Measurements from ENCODE around the gene KIAA0319L.

KIAA0319L gene

DNA sequence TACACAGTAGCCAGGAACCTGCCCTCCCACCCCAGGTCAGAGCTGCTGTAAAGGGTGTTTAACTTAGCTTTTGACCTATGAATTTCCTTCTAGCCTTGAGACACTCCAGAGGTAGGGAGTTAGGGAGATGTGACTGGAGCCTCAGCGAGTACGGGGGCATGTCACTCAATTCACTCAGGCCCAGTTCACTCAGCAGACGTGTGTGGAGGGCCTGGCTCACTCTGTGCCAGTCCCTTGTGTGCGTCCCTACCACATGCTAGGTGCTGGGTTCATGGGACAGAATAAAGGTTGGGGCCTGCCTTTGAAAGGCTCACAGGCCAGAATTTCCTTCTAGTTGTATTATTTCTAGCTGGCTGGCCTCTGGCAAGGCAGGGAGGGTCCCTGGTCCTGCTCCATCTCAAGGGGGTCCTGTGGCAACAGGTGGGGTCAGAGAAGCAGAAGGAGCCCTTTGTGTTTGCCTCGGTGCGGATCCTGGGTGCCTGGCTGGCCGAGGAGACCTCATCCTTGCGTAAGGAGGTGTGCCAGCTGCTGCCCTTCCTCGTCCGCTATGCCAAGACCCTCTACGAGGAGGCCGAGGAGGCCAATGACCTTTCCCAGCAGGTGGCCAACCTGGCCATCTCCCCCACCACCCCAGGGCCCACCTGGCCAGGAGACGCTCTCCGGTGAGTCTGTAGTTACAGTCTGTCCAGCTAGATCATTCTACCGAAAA lies 4.9 kb upstream of the KIAA0319L start:
- no peak for DNase-seq

DNA sequence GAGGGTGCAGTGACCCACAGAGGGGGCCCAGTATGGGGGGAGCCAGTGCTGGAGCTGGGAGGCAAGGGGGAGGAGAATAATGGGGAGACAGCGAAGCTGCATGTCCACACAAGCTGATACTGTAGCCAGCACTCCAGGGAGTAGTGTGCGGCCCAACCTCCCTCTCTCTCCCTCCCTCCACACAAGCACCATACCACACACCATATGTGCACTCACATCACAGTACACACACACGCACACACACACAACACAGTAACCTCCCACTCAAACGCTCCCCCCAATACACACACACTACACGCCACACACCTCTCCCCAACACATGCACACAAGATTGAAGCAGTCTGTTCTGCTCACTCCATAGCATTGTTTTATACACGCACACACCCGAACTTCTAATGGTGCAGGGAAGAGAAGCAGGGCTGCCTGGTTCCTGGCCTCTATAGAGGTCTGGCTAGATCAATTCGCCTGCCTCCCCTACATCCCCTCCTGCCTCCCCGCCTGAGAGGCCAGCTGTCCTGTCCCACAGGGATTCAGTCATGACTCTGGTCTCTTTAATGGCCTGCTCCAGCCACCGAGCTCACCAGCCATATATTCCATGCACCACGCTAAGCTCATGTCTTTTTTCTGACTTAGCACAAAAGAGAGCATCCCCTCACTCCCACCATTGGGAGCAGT lies 4.2 kb upstream of the KIAA0319L start:
- DNase-seq = no peak

DNA sequence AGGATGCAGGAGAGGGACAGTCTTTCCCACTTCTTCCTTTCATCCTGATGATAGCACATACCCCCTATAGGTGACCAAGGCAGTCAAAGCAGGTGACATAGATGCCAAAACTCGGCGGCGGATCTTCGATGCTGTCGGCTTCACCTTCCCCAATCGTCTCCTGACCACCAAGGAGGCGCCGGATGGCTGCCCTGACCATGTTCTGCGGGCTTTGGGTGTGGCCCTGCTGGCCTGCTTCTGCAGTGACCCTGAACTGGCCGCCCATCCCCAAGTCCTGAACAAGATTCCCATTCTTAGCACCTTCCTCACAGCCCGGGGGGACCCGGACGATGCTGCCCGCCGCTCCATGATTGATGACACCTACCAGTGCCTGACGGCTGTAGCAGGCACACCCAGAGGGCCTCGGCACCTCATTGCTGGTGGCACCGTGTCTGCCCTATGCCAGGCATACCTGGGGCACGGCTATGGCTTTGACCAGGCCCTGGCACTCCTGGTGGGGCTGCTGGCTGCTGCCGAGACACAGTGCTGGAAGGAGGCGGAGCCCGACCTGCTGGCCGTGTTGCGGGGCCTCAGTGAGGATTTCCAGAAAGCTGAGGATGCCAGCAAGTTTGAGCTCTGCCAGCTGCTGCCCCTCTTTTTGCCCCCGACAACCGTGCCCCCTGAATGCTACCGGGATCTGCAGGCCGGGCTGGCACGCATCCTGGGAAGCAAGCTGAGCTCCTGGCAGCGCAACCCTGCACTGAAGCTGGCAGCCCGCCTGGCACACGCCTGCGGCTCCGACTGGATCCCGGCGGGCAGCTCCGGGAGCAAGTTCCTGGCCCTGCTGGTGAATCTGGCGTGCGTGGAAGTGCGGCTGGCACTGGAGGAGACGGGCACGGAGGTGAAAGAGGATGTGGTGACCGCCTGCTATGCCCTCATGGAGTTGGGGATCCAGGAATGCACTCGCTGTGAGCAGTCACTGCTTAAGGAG lies 3.3 kb upstream of the KIAA0319L start:
- no peak for DNase-seq

DNA sequence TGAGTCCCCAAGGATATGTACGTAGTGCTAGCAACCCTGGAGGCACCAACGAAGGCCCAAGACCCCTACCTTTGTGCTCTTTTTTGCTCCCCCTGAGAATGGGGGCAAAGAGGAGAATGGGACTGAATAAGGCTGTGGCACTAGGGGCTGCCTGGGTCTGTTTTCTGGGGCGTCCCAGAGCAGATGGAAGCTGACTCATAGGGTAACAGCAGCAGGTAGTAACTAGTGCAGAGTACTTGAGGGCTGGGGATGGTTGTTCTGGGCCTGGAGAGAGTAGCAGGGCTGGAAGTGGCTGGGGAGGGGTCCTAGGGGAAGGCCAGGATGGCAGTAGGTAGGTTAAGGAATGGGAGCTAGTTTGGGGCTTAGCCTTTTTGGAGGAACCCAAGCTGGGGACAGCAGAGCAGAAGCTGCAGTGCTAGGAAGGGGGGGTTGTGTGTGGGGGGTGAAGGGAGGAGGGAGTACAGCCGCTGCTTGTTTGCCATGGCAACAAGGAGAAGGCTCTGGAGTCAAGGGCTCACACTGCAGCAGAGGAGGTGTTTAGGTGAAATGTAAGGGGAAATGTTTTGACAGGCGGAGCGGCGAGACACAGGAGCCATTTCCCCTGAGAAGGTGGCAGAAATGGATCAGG lies 2.2 kb upstream of the KIAA0319L start:
- DNase-seq = peak; percentile 38

- peak; percentile 38 for DNase-seq
Measured at GRCh38 chr1:35558374-35559316, 1.4 kb upstream of the KIAA0319L start.

DNA sequence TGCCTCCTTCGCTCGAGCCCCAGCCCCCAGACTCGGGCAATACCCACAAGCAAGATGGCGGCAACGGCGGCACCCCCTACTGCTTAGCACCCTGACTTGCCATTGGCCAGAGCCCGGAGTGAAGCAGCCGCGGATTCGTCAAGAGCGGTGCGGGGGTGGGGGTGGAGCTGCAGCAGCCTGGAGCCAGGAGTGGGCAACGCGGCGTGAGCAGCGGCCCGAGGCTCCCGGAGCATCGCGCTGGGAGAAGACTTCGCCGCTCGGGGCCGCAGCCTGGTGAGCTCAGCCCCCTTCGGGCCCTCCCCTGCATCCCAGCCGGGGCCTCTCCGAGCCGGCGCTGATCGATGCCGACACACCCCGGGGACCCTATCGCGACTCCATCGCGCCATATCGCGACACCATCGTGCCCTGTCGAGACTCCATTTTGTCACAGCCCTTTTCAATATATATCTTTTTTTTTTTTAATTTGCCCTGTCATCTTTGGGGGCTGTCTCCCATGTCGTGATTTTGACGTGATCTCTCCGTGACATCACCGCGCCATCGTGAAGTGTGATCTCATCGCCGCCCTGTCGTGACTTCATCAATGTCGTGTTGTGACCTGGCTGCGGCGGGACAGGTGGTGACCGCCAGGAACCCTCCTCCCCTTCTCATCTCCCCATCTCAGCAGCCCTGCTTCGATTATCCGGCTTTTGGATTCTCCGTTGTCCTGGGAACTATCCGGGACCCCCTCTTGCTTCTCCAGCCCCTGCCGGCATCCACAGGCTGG lies 589 bp upstream of the KIAA0319L start, which contains the start of gene NCDN:
Gene NCDN (plus strand): TSS at position 189 of the 763 bp plus-strand sequence. CDS start 392 bp downstream, at position 581.
- DNase-seq = peak; percentile 95

DNA sequence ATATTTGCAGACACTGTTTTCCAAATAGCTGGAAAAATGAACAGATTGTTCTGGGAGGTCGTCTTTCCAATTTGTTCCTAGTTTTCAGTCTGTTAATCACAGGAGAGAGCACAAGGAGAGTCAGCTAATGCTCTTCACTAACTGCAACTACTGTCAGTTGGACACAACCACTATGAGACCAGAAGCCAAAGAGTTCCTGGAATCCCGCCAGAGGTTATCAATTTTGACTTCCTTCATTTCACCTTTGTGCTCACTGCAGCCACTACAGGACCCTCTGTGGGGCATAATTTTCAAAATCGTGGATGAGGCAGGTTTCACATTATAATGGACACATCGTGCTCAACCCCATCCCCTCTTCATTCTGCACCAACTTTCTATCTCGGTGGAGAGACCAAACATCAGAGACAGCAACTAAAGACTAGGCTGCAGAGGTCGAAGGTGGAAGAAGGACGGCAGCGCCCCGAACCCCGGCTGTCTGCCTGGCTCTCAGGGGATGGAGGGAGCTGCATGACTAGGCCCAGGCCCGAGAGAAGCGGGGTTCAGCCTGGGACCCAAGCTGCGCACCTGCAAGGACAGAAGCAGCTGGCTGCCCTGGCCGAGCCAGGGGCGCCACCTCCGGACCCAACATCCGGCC lies 602 bp downstream of the KIAA0319L start:
- DNase-seq = peak; percentile 24

GRCh38 chr1:35555601-35556477 lies 1.4 kb downstream of the KIAA0319L start:
- no peak for DNase-seq

DNA sequence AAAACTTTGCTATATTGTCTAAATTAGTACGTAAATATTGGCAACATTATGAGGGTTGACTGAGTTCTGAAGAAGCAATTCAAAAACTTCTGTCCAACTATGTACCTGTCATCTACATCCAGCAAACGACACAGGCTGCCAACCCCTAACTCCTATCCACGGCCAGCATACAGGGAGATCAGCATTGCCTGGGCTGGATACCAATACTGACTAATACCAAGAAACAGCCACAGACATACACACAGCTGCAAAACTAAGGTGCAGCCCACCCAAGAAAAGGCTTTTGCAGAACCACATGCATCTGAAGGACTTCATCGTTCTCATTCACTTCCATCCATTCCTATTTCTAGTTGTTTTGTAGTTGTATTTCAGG lies 2.0 kb downstream of the KIAA0319L start:
- no peak for DNase-seq

- DNase-seq = no peak
Measured at GRCh38 chr1:35554266-35555211, 2.7 kb downstream of the KIAA0319L start.

- DNase-seq = no peak
Measured at GRCh38 chr1:35553851-35554250, 3.4 kb downstream of the KIAA0319L start.

DNA sequence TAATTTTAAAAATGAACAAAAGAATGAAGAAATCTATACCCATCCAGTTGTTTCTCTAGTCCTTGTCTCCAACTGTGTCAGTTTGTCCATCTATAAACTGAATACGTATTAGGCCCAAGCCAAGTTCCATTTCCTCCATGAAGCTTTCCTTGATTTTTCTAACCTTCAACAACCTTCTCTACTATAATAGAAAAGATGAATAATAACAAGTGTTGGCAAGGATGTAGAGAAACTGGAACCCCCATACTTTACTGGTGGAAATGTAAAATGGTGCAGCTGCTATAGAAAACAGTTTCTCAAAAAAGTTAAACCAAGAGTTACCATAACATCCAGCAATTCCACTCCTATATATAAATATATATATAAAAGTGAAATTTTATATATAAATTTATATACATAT lies 10.6 kb downstream of the KIAA0319L start:
- no peak for DNase-seq

DNA sequence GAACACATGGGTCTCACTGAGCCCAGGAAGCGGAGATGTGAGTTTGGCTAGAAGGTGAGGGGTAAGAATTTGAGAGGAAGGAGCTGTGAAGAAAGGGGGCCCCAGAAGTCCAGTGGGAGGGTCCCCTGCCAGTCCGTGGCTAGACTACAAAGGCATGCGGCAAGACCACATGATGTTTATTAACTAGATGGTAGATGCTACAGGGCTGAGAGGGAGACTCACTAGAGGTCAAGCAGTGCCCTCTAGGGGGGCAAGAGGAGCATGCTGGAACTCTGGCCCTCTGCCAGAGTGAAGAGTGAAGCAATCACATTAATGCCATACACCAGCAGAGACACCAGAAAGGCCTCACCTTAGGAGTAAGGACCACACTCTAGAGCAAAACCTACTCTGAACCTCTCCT lies 12.2 kb downstream of the KIAA0319L start:
- DNase-seq = peak; percentile 73

DNA sequence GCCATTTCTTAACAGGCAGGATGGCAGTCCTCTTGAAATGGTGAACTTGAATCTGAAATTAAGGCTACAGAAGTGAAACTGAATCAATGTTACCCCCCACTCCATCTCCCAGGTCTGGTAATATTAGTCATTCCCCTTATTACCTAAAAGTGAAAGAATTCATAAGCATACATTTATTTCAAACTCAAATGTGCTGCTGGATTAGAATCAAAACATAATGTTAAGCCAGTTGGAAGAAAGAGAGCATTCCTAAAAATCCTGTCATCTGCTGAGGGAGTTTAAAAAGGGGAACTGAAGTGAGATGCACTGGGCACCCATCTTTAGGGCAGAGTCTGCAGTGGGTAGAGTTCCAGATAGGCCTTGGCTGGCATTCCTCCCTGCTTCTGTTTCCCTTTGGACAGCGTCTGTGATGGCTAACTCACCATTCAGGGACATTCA lies 17.4 kb downstream of the KIAA0319L start:
- DNase-seq = no peak

GRCh38 chr1:35539073-35539823 lies 18.0 kb downstream of the KIAA0319L start:
- DNase-seq = peak; percentile 59

GRCh38 chr1:35537806-35538205 lies 19.4 kb downstream of the KIAA0319L start:
- DNase-seq = no peak

DNA sequence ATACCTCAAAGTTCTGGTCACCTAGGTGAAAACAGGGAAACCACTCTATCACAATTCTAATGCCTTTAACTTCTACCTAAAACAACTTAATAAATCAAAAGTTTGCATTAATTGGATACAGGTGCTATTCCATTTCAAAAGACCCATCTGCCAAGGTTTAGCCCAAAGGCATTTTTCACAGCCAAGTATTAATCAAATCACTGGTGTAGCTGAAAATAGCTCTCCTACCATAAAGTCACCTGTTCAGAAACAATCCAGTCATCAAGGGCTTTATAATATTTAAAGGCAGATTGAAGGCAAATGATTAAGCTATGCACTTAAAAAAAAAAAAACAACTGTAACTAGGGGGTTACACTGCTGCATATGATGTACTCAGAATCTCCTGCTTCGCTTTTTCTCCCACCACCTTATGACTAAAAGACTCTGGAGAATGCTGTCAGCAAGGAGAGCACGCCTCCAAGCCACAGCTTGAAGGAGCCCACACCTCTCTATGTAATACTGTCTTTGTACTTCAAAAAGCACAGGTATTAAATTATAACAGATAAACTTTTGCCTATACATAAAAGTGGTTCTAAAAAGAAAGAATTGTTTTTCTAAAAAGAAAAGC lies 20.5 kb downstream of the KIAA0319L start:
- peak; percentile 25 for DNase-seq

Data from CD4-positive, alpha-beta T cell treated with Interleukin-6 for 4 hours (primary cell).